Measurements from ENCODE around the gene C16orf96. TPM values are rescaled to one million over a fixed set of nuclear protein-coding genes. Genes with fewer than 3 reads are reported as not detected.

The C16orf96 gene
- total RNA-seq, result under 1 TPM in 1 of 2 donors, not detected in 1; 0.52 TPM

GRCh38 chr16:4556112-4556511 is at the start of gene C16orf96:
TSS of gene C16orf96 (plus strand) at chr16:4556340. CDS start at chr16:4556490, 150 bp downstream.
- H3K4me1 ChIP-seq, result no peaks in the 10 kb centered on the region
- no peaks in the 10 kb centered on the region for H3K27me3 ChIP-seq
- no peaks in the 10 kb centered on the region for H3K36me3 ChIP-seq (replicated peaks in 1 of 2; ENCODE audit: insufficient read depth in 1 of 2, low read depth in 2 of 2)
- TF ChIP-seq POLR2A (IDR thresholded peaks at IDR 0.05), result no peak
- TF ChIP-seq CTCF (IDR thresholded peaks at IDR 0.05), result no peak
- H3K4me3 ChIP-seq, result no peak within 1 kb of the TSS
- no peak within 1 kb of the TSS for H3K27ac ChIP-seq
- DNase-seq (no peak), ATAC-seq (no peak)
- 81 to 88% methylated on average over 2 to 4 of the region's 4 CpGs for WGBS, 2 donors
- no peaks in the 10 kb centered on the region for H3K9me3 ChIP-seq
- intact Hi-C loops (cut with DNase I), result no loop called here

- TF ChIP-seq CTCF (IDR thresholded peaks at IDR 0.05), result peak; percentile 64 to 90 (median 84)
- no peak for TF ChIP-seq POLR2A (IDR thresholded peaks at IDR 0.05)
- Histone ChIP-seq H3K27me3 (no peaks in the 10 kb centered on the region), H3K4me1 (peaks cover 14% of the 10 kb centered on the region), H3K4me3 (no peak overlapping the region), H3K36me3 (replicated peaks in 1 of 2; ENCODE audit: insufficient read depth in 1 of 2, low read depth in 2 of 2) (peaks cover 7 to 24% of the 10 kb centered on the region in 2 donors), H3K27ac (peak overlapping the region in 1 of 4 donors; percentile 22), H3K9me3 (no peaks in the 10 kb centered on the region)
- intact Hi-C loops (cut with DNase I), result no loop called here
- WGBS, 2 donors, result 0 to 2% methylated on average over 3 of the region's 3 CpGs
- DNase-seq, result peak; percentile 71 to 81 (median 76)
- peak; percentile 88 for ATAC-seq
Observed at GRCh38 chr16:4506450-4506849, 49.7 kb upstream of the C16orf96 start.

GRCh38 chr16:4507588-4508345 is 48.4 kb upstream of the C16orf96 start:
- H3K27me3 ChIP-seq, result no peaks in the 10 kb centered on the region
- peaks cover 7 to 24% of the 10 kb centered on the region in 2 donors for H3K36me3 ChIP-seq (replicated peaks in 1 of 2; ENCODE audit: insufficient read depth in 1 of 2, low read depth in 2 of 2)
- H3K4me3 ChIP-seq, result no peak overlapping the region
- WGBS, 2 donors, result 88 to 95% methylated on average over 12 to 17 of the region's 17 CpGs
- H3K27ac ChIP-seq, result no peak overlapping the region
- TF ChIP-seq CTCF (IDR thresholded peaks at IDR 0.05), result no peak
- no peak for TF ChIP-seq POLR2A (IDR thresholded peaks at IDR 0.05)
- DNase-seq, result no peak
- ATAC-seq, result no peak
- intact Hi-C loops (cut with DNase I), result no loop called here
- H3K9me3 ChIP-seq, result no peaks in the 10 kb centered on the region
- H3K4me1 ChIP-seq, result peaks cover 8% of the 10 kb centered on the region

GRCh38 chr16:4508806-4509205 is 47.3 kb upstream of the C16orf96 start:
- TF ChIP-seq CTCF (IDR thresholded peaks at IDR 0.05) (no peak), POLR2A (IDR thresholded peaks at IDR 0.05) (no peak)
- no peak for ATAC-seq
- DNase-seq, result no peak
- intact Hi-C loops (cut with DNase I), result no loop called here
- Histone ChIP-seq H3K36me3 (replicated peaks in 1 of 2; ENCODE audit: insufficient read depth in 1 of 2, low read depth in 2 of 2) (peaks cover 7 to 24% of the 10 kb centered on the region in 2 donors), H3K4me1 (peaks cover 12% of the 10 kb centered on the region), H3K4me3 (no peak overlapping the region), H3K27ac (no peak overlapping the region), H3K27me3 (no peaks in the 10 kb centered on the region), H3K9me3 (no peaks in the 10 kb centered on the region)
- 88% methylated on average over 3 of the region's 3 CpGs; no CpG with 5 or more reads in 1 of the 2 donors for WGBS, 2 donors

- TF ChIP-seq CTCF (IDR thresholded peaks at IDR 0.05) (no peak), POLR2A (IDR thresholded peaks at IDR 0.05) (no peak)
- Histone ChIP-seq H3K27ac (no peak overlapping the region), H3K4me3 (no peak overlapping the region), H3K27me3 (no peaks in the 10 kb centered on the region), H3K36me3 (replicated peaks in 1 of 2; ENCODE audit: insufficient read depth in 1 of 2, low read depth in 2 of 2) (peaks cover 7 to 24% of the 10 kb centered on the region in 2 donors), H3K4me1 (peaks cover 18% of the 10 kb centered on the region), H3K9me3 (no peaks in the 10 kb centered on the region)
- 91 to 92% methylated on average over 2 to 8 of the region's 8 CpGs for WGBS, 2 donors
- no peak for DNase-seq
- no peak for ATAC-seq
- intact Hi-C loops (cut with DNase I), result no loop called here
Observed at GRCh38 chr16:4509420-4509819, 46.7 kb upstream of the C16orf96 start.

Data from body of pancreas (tissue), 4 donors.